NCI-H2029 (cell line): Measurements from ENCODE around the gene FER.

Experiments
- DNase-seq: peaks from one replicate; lab custom pipeline; 2025; lab: John Stamatoyannopoulos, UW

The FER gene

DNA sequence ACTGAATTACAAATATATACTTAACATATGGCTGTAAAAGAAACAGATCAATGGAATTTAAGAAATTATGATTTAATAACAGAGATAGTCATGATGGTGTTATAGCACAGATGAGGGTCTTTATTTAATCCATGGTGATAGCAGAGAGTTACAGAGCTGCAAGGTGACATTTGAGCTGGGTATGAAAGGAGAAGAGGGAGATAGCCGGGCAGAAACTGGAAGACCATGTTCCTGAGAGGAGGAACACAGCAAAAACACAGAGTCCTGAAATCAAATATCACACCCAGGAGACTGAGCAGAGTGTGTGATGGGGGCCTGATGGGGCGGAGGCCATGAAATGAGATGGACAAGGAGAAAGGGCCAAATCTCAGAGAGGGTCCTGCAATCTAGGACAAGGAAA, 498.7 kb downstream of the FER start:
- DNase-seq = no peak
